HCT116 (cell line): ENCODE results near the gene FAM227B. TPM values are rescaled to one million over a fixed set of nuclear protein-coding genes. Genes with fewer than 3 reads are reported as not detected.
A peak's percentile ranks its signal among the peaks of the same experiment; 100 is the strongest.

Experiments used
- ATAC-seq: fragments of 200-7000 bp; cut with Tn5 transposase; 2 replicates; pipeline ENCODE4 v1.9.1; 2020; ENCODE audit warnings: mild to moderate bottlenecking, moderate library complexity
- BruUV-seq: library from RNA; stranded (reverse); fragments of 400-500 nt; replicated peaks from 2 replicates; lab custom pipeline; 2021; lab: Mats Ljungman, UMichigan
- CTCF ChIA-PET: fragments of 300-600 bp; sonication (Branson Sonifier 250); formaldehyde crosslinking; loops from one replicate; lab custom pipeline; 2021; ENCODE audit warnings: antibody characterized with exemption; lab: Charles Lee
- POLR2A ChIA-PET: fragments of 300-600, 350-600 bp; sonication (Branson Sonifier 250); formaldehyde crosslinking; loops from one replicate; lab custom pipeline; 2021; ENCODE audit warnings: antibody characterized with exemption; lab: Charles Lee
- RAD21 ChIA-PET, 2 experiments: fragments of 300-600 bp; sonication (Branson Sonifier 250); formaldehyde crosslinking; loops; one replicate each; lab custom pipeline; 2023; ENCODE audit warnings: low total read pairs in 2 of 2; ENCODE audit not compliant: uncharacterized antibody in 2 of 2, unreplicated experiment in 2 of 2, low non-redundant PET in 1 of 2; lab: Charles Lee
- DNase-seq: peaks from one replicate; pipeline ENCODE4 v3.0.0-alpha.2; 2010; ENCODE audit warnings: low read depth, low spot score
- H2AFZ ChIP-seq: fragments of 200-600 bp; shearing (Covaris generic), sonication (generic); 2 replicates; pipeline ENCODE4 v1.6.1; 2017; ENCODE audit warnings: low read depth, mixed run types, mixed read lengths, antibody characterized with exemption, low read length; ENCODE audit not compliant: poor library complexity, severe bottlenecking
- H3K27ac ChIP-seq: 2 replicates; pipeline ENCODE4 v1.5.1; 2012; ENCODE audit warnings: low read depth, low read length
- H3K27me3 ChIP-seq: fragments of 200-600 bp; sonication (generic); 2 replicates; pipeline ENCODE4 v1.6.1; 2016; ENCODE audit warnings: mixed run types, low read length, mixed read lengths; ENCODE audit not compliant: insufficient read depth
- H3K36me3 ChIP-seq, 2 experiments: fragments of 200-500 bp in 1 of 2; fragments of 200-600 bp in 1 of 2; sonication (Bioruptor generic) in 1 of 2; sonication (generic) in 1 of 2; 2 replicates each; pipeline versions ENCODE4 v1.5.1 to v1.6.1; 2014 to 2016; ENCODE audit warnings: low read length in 2 of 2, inconsistent platforms in 1 of 2, mixed read lengths in 1 of 2, mixed run types in 1 of 2; ENCODE audit not compliant: insufficient read depth in 2 of 2, control insufficient read depth in 1 of 2
- H3K4me1 ChIP-seq, 2 experiments: fragments of 200-600 bp in 1 of 2; sonication (generic) in 1 of 2; 2 replicates each; pipeline versions ENCODE4 v1.5.1 to v1.6.1; 2012 to 2017; ENCODE audit warnings: low read length in 2 of 2, inconsistent platforms in 1 of 2, mild to moderate bottlenecking in 1 of 2, mixed read lengths in 1 of 2, mixed run types in 1 of 2, moderate library complexity in 1 of 2; ENCODE audit not compliant: insufficient read depth in 2 of 2, control insufficient read depth in 1 of 2
- H3K4me2 ChIP-seq: fragments of 200-600 bp; sonication (generic); 2 replicates; pipeline ENCODE4 v1.6.1; 2017; ENCODE audit warnings: mixed run types, low read length, mixed read lengths
- H3K4me3 ChIP-seq, 2 experiments: fragments of 200-600 bp in 1 of 2; sonication (generic) in 1 of 2; replicated peaks in 1 of 2; 2 replicates each; pipeline ENCODE4 v1.5.1; 2011 to 2016; ENCODE audit warnings: low read length in 2 of 2, control low read depth in 1 of 2, low read depth in 1 of 2, mild to moderate bottlenecking in 1 of 2, mixed read lengths in 1 of 2, mixed run types in 1 of 2
- H3K79me2 ChIP-seq: fragments of 200-600 bp; sonication (generic); 2 replicates; pipeline ENCODE4 v1.6.1; 2017; ENCODE audit warnings: mild to moderate bottlenecking, mixed run types, low read length, moderate library complexity, mixed read lengths; ENCODE audit not compliant: insufficient read depth
- H3K9ac ChIP-seq: fragments of 200-600 bp; sonication (generic); 2 replicates; pipeline ENCODE4 v1.6.1; 2016; ENCODE audit warnings: low read length, mixed read lengths
- H3K9me2 ChIP-seq: fragments of 200-600 bp; sonication (generic), shearing (Covaris generic); 2 replicates; pipeline ENCODE4 v1.6.1; 2017; ENCODE audit warnings: mixed run types, mild to moderate bottlenecking, moderate library complexity; ENCODE audit not compliant: insufficient read depth
- H3K9me3 ChIP-seq, 2 experiments: fragments of 200-500 bp in 1 of 2; fragments of 200-600 bp in 1 of 2; sonication (Bioruptor generic) in 1 of 2; sonication (generic) in 1 of 2; 2 replicates each; pipeline ENCODE4 v1.6.1; 2014 to 2017; ENCODE audit warnings: low read length in 2 of 2, mixed read lengths in 2 of 2, inconsistent platforms in 1 of 2, low read depth in 1 of 2, mild to moderate bottlenecking in 1 of 2, mixed run types in 1 of 2, moderate library complexity in 1 of 2; ENCODE audit not compliant: control insufficient read depth in 1 of 2, insufficient read depth in 1 of 2
- H4K20me1 ChIP-seq: fragments of 200-600 bp; sonication (generic), shearing (Covaris generic); 2 replicates; pipeline ENCODE4 v1.6.1; 2017; ENCODE audit warnings: mixed run types, mild to moderate bottlenecking, moderate library complexity; ENCODE audit not compliant: insufficient read depth
- CBX3 ChIP-seq: IDR thresholded peaks from 2 replicates; pipeline ENCODE4 v1.6.1; 2012; ENCODE audit warnings: low read depth
- FOSL1 ChIP-seq: IDR thresholded peaks from 2 replicates; pipeline ENCODE4 v1.6.1; 2012; ENCODE audit warnings: low read depth
- JUND ChIP-seq: IDR thresholded peaks from 2 replicates; pipeline ENCODE4 v1.6.1; 2012
- SIN3A ChIP-seq: IDR thresholded peaks from 2 replicates; pipeline ENCODE4 v1.6.1; 2012; ENCODE audit warnings: low read depth
- SP1 ChIP-seq: IDR thresholded peaks from 2 replicates; pipeline ENCODE4 v1.6.1; 2012; ENCODE audit warnings: low read depth
- SRF ChIP-seq: IDR thresholded peaks from 2 replicates; pipeline ENCODE4 v1.6.1; 2012; ENCODE audit warnings: low read depth
- YY1 ChIP-seq: IDR thresholded peaks from 2 replicates; pipeline ENCODE4 v1.6.1; 2011; ENCODE audit warnings: low read length, low read depth, moderate library complexity, mild to moderate bottlenecking; ENCODE audit not compliant: insufficient replicate concordance; ENCODE audit errors: extremely low read depth
- intact Hi-C: fragments of 100-400 bp; cut with micrococcal nuclease; formaldehyde crosslinking; loops from 2 replicates; pipeline ENCODE4 v1.10.0; 2022
- total RNA-seq: library from RNA; stranded (reverse); gene quantifications from one replicate; pipeline ENCODE4 v1.2.1, GENCODE V29; 2021; ENCODE audit not compliant: unreplicated experiment
- TF ChIP-seq, protein P1 (sequence below): IDR thresholded peaks from 2 replicates; pipeline ENCODE4 v1.6.1; 2012
- TF ChIP-seq, protein P2 (sequence below): IDR thresholded peaks from 2 replicates; pipeline ENCODE4 v1.6.1; 2012; ENCODE audit warnings: low read depth
- TF ChIP-seq, protein P3 (sequence below): IDR thresholded peaks from 2 replicates; pipeline ENCODE4 v1.6.1; 2011; ENCODE audit warnings: mild to moderate bottlenecking, low read length, moderate library complexity; ENCODE audit not compliant: insufficient replicate concordance; ENCODE audit errors: extremely low read depth
- TF ChIP-seq, protein P4 (sequence below), 3 experiments: fragments of 200-600 bp in 1 of 3; sonication (generic) in 1 of 3; IDR thresholded peaks in 2 of 3; conservative IDR thresholded peaks in 1 of 3; 2 replicates each; pipeline ENCODE4 v1.5.1; 2012 to 2017; ENCODE audit warnings: low read depth in 2 of 3, low read length in 2 of 3, antibody characterized with exemption in 1 of 3, borderline replicate concordance in 1 of 3, control low read depth in 1 of 3, mild to moderate bottlenecking in 1 of 3, mixed read lengths in 1 of 3, mixed run types in 1 of 3, moderate library complexity in 1 of 3; ENCODE audit not compliant: insufficient read depth in 1 of 3

Gene FAM227B
- total RNA-seq, 1 experiment from 2014 or later: 6.9 TPM

DNA sequence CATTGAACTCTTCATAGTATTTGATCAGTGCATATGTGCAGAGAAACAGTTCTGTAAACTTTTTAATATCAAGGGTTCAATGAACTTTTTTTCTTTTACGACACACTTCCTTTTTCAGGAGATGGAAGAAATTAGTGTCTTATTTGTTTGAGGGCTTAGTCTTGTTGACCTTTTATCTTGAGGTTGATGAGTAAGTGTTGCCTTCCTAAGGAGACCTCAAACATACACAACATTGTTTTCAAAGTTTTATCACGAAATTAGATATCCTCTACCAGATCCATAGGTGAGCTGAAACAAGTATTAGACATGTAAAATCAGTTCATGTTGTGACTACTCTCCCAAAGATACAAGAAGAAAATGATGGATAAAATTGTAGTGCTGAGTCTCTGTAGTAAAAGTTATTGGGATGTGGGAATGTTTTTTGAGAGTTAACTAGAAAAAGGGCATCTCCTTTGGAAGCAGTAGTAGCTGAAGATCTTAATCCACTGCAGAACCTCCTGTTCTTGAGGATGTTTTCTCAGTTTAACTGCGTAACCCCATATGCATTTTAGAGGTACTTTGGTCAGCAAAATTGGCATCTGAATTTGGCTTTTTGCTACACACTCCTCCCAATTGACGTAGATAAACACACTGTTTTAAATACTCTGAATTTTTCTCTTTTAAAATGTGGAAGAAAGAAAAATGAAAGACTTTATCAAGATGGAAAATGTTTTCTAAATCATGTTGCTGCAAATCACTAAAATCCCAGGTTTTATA, 333.8 kb downstream of the FAM227B start:
- ChIA-PET CTCF (no interaction called here), RAD21 (no interaction called here), POLR2A (no interaction called here)
- no peak for DNase-seq
- TF ChIP-seq FOSL1: 0 out of 2 replicates have a peak, but pooled peaks have one; percentile 12
- TF ChIP-seq JUND: 0 out of 2 replicates have a peak, but pooled peaks have one; percentile 15
- peak; percentile 18; the same call in 1 of the 2 replicates for TF ChIP-seq SP1
- TF ChIP-seq SIN3A: no peak
- H3K4me1 ChIP-seq: peaks cover 0 to 4% of the 10 kb centered on the region in 2 experiments; a peak in 2 of 4 replicates
- H3K36me3 ChIP-seq: no peaks in the 10 kb centered on the region
- ATAC-seq: no peak
- H3K4me3 ChIP-seq: no peak overlapping the region
- BruUV-seq: no TSS peak
- no peaks in the 10 kb centered on the region for H4K20me1 ChIP-seq
- H3K9me3 ChIP-seq: no peaks in the 10 kb centered on the region
- no peak overlapping the region for H3K27ac ChIP-seq
- H3K27me3 ChIP-seq: no peaks in the 10 kb centered on the region
- H3K79me2 ChIP-seq: no peaks in the 10 kb centered on the region
- H2AFZ ChIP-seq: no peak overlapping the region
- H3K4me2 ChIP-seq: no peak overlapping the region
- H3K9me2 ChIP-seq: no peaks in the 10 kb centered on the region
- no peak overlapping the region for H3K9ac ChIP-seq
- intact Hi-C loops: no loop called here

DNA sequence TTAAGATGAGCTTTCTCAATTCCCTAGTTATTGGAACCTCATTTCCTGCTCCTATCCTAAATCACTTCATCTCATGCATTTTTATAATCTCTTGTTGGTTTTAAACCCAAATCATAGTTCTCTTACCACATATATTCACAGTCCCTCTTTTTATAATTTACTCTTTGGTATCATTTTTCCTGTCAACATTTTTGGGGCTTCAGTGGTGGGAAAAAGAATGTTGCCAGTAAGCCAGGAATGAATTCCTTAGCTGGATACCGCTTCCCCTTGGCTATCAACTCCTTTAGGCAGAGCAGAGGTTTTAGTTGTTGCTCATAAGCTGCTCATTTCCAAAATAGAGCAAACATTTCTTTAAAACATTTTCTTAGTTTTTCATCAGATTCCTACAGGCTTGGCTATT, 338.3 kb downstream of the FAM227B start:
- no peaks in the 10 kb centered on the region for H3K9me2 ChIP-seq
- POLR2A ChIA-PET: no interaction called here
- no peak for TF ChIP-seq FOSL1
- TF ChIP-seq, protein P1, sequence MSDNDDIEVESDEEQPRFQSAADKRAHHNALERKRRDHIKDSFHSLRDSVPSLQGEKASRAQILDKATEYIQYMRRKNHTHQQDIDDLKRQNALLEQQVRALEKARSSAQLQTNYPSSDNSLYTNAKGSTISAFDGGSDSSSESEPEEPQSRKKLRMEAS: no peak
- TF ChIP-seq, protein P2, sequence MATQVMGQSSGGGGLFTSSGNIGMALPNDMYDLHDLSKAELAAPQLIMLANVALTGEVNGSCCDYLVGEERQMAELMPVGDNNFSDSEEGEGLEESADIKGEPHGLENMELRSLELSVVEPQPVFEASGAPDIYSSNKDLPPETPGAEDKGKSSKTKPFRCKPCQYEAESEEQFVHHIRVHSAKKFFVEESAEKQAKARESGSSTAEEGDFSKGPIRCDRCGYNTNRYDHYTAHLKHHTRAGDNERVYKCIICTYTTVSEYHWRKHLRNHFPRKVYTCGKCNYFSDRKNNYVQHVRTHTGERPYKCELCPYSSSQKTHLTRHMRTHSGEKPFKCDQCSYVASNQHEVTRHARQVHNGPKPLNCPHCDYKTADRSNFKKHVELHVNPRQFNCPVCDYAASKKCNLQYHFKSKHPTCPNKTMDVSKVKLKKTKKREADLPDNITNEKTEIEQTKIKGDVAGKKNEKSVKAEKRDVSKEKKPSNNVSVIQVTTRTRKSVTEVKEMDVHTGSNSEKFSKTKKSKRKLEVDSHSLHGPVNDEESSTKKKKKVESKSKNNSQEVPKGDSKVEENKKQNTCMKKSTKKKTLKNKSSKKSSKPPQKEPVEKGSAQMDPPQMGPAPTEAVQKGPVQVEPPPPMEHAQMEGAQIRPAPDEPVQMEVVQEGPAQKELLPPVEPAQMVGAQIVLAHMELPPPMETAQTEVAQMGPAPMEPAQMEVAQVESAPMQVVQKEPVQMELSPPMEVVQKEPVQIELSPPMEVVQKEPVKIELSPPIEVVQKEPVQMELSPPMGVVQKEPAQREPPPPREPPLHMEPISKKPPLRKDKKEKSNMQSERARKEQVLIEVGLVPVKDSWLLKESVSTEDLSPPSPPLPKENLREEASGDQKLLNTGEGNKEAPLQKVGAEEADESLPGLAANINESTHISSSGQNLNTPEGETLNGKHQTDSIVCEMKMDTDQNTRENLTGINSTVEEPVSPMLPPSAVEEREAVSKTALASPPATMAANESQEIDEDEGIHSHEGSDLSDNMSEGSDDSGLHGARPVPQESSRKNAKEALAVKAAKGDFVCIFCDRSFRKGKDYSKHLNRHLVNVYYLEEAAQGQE: no peak
- TF ChIP-seq YY1: no peak
- TF ChIP-seq, protein P3, sequence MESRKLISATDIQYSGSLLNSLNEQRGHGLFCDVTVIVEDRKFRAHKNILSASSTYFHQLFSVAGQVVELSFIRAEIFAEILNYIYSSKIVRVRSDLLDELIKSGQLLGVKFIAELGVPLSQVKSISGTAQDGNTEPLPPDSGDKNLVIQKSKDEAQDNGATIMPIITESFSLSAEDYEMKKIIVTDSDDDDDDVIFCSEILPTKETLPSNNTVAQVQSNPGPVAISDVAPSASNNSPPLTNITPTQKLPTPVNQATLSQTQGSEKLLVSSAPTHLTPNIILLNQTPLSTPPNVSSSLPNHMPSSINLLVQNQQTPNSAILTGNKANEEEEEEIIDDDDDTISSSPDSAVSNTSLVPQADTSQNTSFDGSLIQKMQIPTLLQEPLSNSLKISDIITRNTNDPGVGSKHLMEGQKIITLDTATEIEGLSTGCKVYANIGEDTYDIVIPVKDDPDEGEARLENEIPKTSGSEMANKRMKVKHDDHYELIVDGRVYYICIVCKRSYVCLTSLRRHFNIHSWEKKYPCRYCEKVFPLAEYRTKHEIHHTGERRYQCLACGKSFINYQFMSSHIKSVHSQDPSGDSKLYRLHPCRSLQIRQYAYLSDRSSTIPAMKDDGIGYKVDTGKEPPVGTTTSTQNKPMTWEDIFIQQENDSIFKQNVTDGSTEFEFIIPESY: no peak
- TF ChIP-seq SRF: no peak
- TF ChIP-seq, protein P4, sequence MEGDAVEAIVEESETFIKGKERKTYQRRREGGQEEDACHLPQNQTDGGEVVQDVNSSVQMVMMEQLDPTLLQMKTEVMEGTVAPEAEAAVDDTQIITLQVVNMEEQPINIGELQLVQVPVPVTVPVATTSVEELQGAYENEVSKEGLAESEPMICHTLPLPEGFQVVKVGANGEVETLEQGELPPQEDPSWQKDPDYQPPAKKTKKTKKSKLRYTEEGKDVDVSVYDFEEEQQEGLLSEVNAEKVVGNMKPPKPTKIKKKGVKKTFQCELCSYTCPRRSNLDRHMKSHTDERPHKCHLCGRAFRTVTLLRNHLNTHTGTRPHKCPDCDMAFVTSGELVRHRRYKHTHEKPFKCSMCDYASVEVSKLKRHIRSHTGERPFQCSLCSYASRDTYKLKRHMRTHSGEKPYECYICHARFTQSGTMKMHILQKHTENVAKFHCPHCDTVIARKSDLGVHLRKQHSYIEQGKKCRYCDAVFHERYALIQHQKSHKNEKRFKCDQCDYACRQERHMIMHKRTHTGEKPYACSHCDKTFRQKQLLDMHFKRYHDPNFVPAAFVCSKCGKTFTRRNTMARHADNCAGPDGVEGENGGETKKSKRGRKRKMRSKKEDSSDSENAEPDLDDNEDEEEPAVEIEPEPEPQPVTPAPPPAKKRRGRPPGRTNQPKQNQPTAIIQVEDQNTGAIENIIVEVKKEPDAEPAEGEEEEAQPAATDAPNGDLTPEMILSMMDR (IDR thresholded peaks at IDR 0.05 in 2 of 3, conservative IDR thresholded peaks at IDR 0.05 in 1 of 3; ENCODE audit: borderline replicate concordance in 1 of 3, insufficient read depth in 1 of 3, low read depth in 2 of 3, low read length in 2 of 3): no peak
- no peak for TF ChIP-seq CBX3

More for the DNA sequence above, 338.3 kb downstream of the FAM227B start:
- Histone ChIP-seq H3K36me3 (no peaks in the 10 kb centered on the region), H2AFZ (no peak overlapping the region), H3K79me2 (no peaks in the 10 kb centered on the region), H3K4me3 (no peak overlapping the region), H3K4me2 (no peak overlapping the region), H4K20me1 (no peaks in the 10 kb centered on the region), H3K9me3 (no peaks in the 10 kb centered on the region), H3K27me3 (no peaks in the 10 kb centered on the region), H3K27ac (no peak overlapping the region), H3K4me1 (peaks cover 0 to 4% of the 10 kb centered on the region in 2 experiments; a peak in 2 of 4 replicates), H3K9ac (no peak overlapping the region)
- intact Hi-C loops: no loop called here
- CTCF ChIA-PET: no interaction called here
- DNase-seq (no peak), ATAC-seq (no peak)
- RAD21 ChIA-PET: no interaction called here
- BruUV-seq: no TSS peak
